HG03460 (cell line): ENCODE results near the gene WBP1L.
"Not testable (repeated sequence)": the region's sequence is repeated elsewhere in the genome, so short reads cannot be mapped to it uniquely, and the experiment has no call there.

Experiments used
- ATAC-seq: cut with Tn5 transposase; IDR thresholded peaks from one replicate; pipeline ENCODE4 v1.9.1; 2021; ENCODE audit not compliant: unreplicated experiment

WBP1L gene

GRCh38 chr10:102832987-102833386, 89.2 kb downstream of the WBP1L start:
- ATAC-seq = no peak

- no peak for ATAC-seq
Observed at GRCh38 chr10:102834143-102834542, 90.4 kb downstream of the WBP1L start.

- no peak for ATAC-seq
Observed at GRCh38 chr10:102835007-102835482, 91.3 kb downstream of the WBP1L start.

GRCh38 chr10:102837230-102837721, 93.5 kb downstream of the WBP1L start, which contains the start of gene CYP17A1:
TSS of gene CYP17A1 (minus strand) at chr10:102837413. CDS start at chr10:102837361, 52 bp downstream.
- no peak for ATAC-seq

GRCh38 chr10:102838276-102838927, 94.7 kb downstream of the WBP1L start:
- not testable (repeated sequence) for ATAC-seq

GRCh38 chr10:102841827-102842345, 98.1 kb downstream of the WBP1L start:
- ATAC-seq = no peak

- not testable (repeated sequence) for ATAC-seq
Observed at GRCh38 chr10:102843139-102843538, 99.4 kb downstream of the WBP1L start.

GRCh38 chr10:102844190-102844776, 100.5 kb downstream of the WBP1L start:
- ATAC-seq = not testable (repeated sequence)

- no peak for ATAC-seq
Observed at GRCh38 chr10:102845352-102845902, 101.7 kb downstream of the WBP1L start.

GRCh38 chr10:102850025-102850518, 106.3 kb downstream of the WBP1L start:
- ATAC-seq = no peak

- not testable (repeated sequence) for ATAC-seq
Observed at GRCh38 chr10:102853237-102853636, 109.5 kb downstream of the WBP1L start.

- not testable (repeated sequence) for ATAC-seq
Observed at GRCh38 chr10:102855731-102856436, 112.1 kb downstream of the WBP1L start.

GRCh38 chr10:102856758-102857424, 113.1 kb downstream of the WBP1L start:
- no peak for ATAC-seq

GRCh38 chr10:102859911-102860310, 116.2 kb downstream of the WBP1L start:
- ATAC-seq = no peak

GRCh38 chr10:102863660-102864059, 119.9 kb downstream of the WBP1L start:
- ATAC-seq = no peak

- ATAC-seq = no peak
Observed at GRCh38 chr10:102865620-102866019, 121.9 kb downstream of the WBP1L start.
